T-helper 2 cell (primary cell): ENCODE results near the gene PHTF1.
"Not testable (repeated sequence)": the region's sequence is repeated elsewhere in the genome, so short reads cannot be mapped to it uniquely, and the experiment has no call there.

Experiments
- DNase-seq, 5 experiments: peaks; one replicate each; pipeline versions ENCODE4 v3.0.0 to v3.0.0-alpha.2; 2012 to 2022

The PHTF1 gene

GRCh38 chr1:113717506-113717905, 41.8 kb downstream of the PHTF1 start:
- not testable (repeated sequence) for DNase-seq

- DNase-seq: no peak
These were observed 44.5 kb downstream of the PHTF1 start for GRCh38 chr1:113714606-113715269.

- DNase-seq: no peak
These were observed 57.9 kb downstream of the PHTF1 start for GRCh38 chr1:113701429-113701828.

GRCh38 chr1:113694910-113695309, 64.4 kb downstream of the PHTF1 start:
- DNase-seq: no peak

GRCh38 chr1:113692824-113693431, 66.4 kb downstream of the PHTF1 start:
- DNase-seq: no peak

GRCh38 chr1:113692342-113692741, 66.9 kb downstream of the PHTF1 start:
- no peak for DNase-seq

GRCh38 chr1:113691184-113691583, 68.1 kb downstream of the PHTF1 start:
- no peak for DNase-seq

- no peak for DNase-seq
These were observed 72.2 kb downstream of the PHTF1 start for GRCh38 chr1:113686891-113687618.

- no peak for DNase-seq
These were observed 75.1 kb downstream of the PHTF1 start for GRCh38 chr1:113684153-113684541.

- DNase-seq: no peak
These were observed 75.7 kb downstream of the PHTF1 start for GRCh38 chr1:113683384-113684152.

- no peak for DNase-seq
These were observed 77.5 kb downstream of the PHTF1 start for GRCh38 chr1:113681596-113682337.

- DNase-seq: no peak
These were observed 81.2 kb downstream of the PHTF1 start for GRCh38 chr1:113678159-113678469.

GRCh38 chr1:113677250-113678158, 81.8 kb downstream of the PHTF1 start:
- DNase-seq: peak in 2 of 5 experiments; percentile 2 to 57

- DNase-seq: no peak
These were observed 82.8 kb downstream of the PHTF1 start for GRCh38 chr1:113676524-113676923.

GRCh38 chr1:113675302-113675701, 84.0 kb downstream of the PHTF1 start:
- peak in 1 of 5 experiments; percentile 56 for DNase-seq

GRCh38 chr1:113674591-113674990, 84.7 kb downstream of the PHTF1 start:
- DNase-seq: peak in 1 of 5 experiments; percentile 45

- DNase-seq: no peak
These were observed 86.8 kb downstream of the PHTF1 start for GRCh38 chr1:113672491-113672890.

- DNase-seq: no peak
These were observed 88.6 kb downstream of the PHTF1 start for GRCh38 chr1:113670650-113671049.

GRCh38 chr1:113669988-113670387, 89.3 kb downstream of the PHTF1 start:
- no peak for DNase-seq

GRCh38 chr1:113666126-113666525, 93.2 kb downstream of the PHTF1 start:
- no peak for DNase-seq

- DNase-seq: no peak
These were observed 94.2 kb downstream of the PHTF1 start for GRCh38 chr1:113665071-113665470.
